ENCODE measurements around the gene FA2H.

The FA2H gene

DNA sequence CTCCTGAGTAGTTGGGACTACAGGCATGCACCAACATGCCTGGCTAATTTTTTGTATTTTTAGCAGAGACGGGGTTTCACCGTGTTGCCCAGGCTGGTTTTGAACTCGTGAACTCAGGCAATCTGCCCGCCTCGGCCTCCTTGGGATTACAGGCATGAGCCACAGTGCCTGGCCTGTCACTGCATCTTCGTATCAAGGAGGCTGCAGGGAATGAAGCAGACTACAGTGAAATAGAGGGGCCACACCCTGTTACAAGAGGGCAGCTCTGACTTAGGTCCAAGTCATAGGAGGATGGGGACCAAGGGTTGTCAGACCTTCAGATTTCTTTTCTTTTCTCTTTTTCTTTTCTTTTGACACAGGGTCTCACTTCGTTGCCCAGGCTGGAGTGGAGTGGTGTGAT, 28.7 kb downstream of the FA2H start:
- no peak overlapping the region for H3K4me3 Mint-ChIP-seq
- no peaks in the 10 kb centered on the region for H3K9me3 Mint-ChIP-seq
- DNase-seq (no peak), ATAC-seq (replicated peaks) (no peak)
- H3K27me3 Mint-ChIP-seq: peaks cover 0 to 2% of the 10 kb centered on the region in 2 donors
- H3K4me1 Mint-ChIP-seq (ENCODE audit: low read depth in 2 of 2): no peaks in the 10 kb centered on the region
- H3K27ac Mint-ChIP-seq: no peak overlapping the region
- no peaks in the 10 kb centered on the region for H3K36me3 Mint-ChIP-seq (ENCODE audit: insufficient read depth)

DNA sequence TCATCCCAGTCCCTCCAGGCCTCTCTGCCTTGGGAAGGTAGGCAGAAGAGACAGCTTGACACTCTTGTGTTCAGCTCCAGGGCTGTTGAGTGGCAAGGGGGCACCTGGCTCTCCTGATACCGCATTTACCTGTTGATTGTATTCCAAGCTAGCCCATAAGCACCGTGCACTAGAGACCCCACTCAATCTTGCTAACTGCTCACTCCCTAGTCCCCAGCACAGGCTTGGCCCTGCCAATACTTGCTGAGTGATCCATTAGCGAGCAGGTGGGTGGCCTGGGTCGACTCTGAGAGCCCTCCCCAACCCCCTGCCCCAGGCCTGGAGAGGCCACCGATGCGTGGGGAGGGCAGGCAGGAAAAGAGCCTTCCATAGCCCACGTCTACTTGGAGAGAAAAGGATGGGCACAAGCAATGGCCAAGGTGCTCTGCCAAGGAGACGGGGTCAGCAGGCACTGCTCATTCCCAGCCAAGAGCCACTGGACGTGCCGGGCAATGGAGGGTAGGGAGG, 29.5 kb downstream of the FA2H start:
- no peaks in the 10 kb centered on the region for H3K9me3 Mint-ChIP-seq
- H3K4me3 Mint-ChIP-seq: no peak overlapping the region
- no peaks in the 10 kb centered on the region for H3K36me3 Mint-ChIP-seq (ENCODE audit: insufficient read depth)
- peaks cover under 1 to 9% of the 10 kb centered on the region in 2 donors for H3K27me3 Mint-ChIP-seq
- ATAC-seq (replicated peaks) (no peak), DNase-seq (no peak)
- no peak overlapping the region for H3K27ac Mint-ChIP-seq
- H3K4me1 Mint-ChIP-seq (ENCODE audit: low read depth in 2 of 2): no peaks in the 10 kb centered on the region

DNA sequence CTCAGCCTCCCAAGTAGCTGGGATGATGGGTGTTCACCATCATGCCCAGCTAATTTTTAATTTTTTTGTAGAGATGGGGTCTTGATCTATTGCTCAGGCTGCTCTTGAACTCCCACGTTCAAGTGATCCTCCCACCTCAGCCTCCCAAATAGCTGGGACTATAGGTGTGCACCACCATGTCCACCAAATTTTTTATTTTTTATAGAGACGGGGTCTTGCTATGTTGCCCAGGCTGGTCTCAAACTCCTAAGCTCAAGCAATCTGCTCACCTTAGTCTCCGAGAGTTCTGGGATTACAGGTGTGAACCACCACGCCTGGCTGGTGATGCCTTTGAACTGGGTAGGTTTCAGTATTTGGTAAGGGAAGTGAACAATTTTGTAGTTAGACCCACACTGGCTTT, 30.1 kb downstream of the FA2H start:
- Mint-ChIP-seq H3K4me3 (no peak overlapping the region), H3K27me3 (peaks cover 6 to 15% of the 10 kb centered on the region in 2 donors), H3K27ac (no peak overlapping the region), H3K36me3 (ENCODE audit: insufficient read depth) (peaks cover 2% of the 10 kb centered on the region), H3K9me3 (no peaks in the 10 kb centered on the region), H3K4me1 (ENCODE audit: low read depth in 2 of 2) (no peaks in the 10 kb centered on the region)
- ATAC-seq (replicated peaks) (no peak), DNase-seq (no peak)

DNA sequence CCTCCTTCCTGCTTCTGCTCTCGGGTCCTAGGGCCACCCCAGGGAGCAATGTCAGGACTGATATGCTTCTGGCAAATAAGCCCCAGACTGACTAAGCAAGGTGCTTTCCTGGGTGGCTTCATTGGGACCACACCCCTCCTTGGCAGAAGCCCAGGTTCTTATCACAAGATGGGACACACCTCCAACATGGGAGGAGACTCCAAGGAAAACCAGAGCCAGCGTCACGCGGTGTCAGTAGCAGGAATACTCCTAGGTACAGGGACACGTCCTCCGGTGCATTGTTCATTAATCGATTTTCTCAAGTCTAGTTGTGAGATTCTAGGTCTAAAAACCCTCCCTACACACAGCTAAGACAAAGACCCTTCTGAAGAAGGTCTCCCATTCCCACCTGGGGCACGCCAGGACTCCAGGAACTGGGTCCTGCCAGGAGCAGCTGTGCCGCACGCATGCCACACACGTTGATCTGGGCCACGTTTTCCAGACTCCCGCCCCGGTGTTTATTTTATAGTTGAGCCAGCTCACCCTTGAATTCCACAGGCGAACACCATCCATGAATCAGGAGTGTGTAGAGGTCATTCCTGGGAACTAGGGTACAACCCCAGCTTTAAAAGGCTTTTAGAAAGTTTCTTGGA, 30.8 kb downstream of the FA2H start:
- no peaks in the 10 kb centered on the region for H3K4me1 Mint-ChIP-seq (ENCODE audit: low read depth in 2 of 2)
- no peak for DNase-seq
- no peak overlapping the region for H3K27ac Mint-ChIP-seq
- peaks cover 14 to 23% of the 10 kb centered on the region in 2 donors for H3K27me3 Mint-ChIP-seq
- no peak overlapping the region for H3K4me3 Mint-ChIP-seq
- H3K9me3 Mint-ChIP-seq: no peaks in the 10 kb centered on the region
- peaks cover 2% of the 10 kb centered on the region for H3K36me3 Mint-ChIP-seq (ENCODE audit: insufficient read depth)
- ATAC-seq (replicated peaks): no peak

DNA sequence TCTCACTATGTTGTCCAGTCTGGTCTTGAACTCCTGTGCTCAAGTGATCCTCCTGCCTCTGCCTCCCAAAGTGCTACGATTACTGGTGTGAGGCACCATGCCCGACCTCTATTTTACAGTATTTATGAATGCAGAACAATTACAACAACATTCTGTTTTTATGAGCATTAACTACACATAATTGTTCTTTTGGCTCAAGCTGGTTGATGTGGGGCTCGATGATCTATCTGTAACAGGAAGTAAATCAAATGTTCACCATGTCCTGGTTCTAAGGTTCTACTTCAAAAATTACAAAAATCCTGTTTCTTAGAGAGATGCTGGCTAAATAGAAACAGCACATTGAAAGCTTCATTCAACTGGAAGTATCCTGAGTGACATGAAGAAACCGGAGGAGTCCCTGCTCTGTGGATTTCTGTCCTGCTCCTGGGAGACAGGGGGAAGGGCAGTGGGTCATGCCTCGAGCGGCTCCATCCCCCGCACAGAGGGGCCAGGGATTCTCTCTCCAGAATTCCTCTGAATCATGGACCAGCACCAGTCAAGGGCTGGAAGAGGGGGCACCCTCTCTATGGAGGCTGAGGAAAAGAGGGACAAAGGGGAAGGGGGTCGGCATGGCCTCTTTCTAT, 31.5 kb downstream of the FA2H start:
- H3K4me1 Mint-ChIP-seq (ENCODE audit: low read depth in 2 of 2): no peaks in the 10 kb centered on the region
- H3K9me3 Mint-ChIP-seq: no peaks in the 10 kb centered on the region
- H3K4me3 Mint-ChIP-seq: no peak overlapping the region
- peaks cover 19 to 29% of the 10 kb centered on the region in 2 donors for H3K27me3 Mint-ChIP-seq
- H3K36me3 Mint-ChIP-seq (ENCODE audit: insufficient read depth): peaks cover 2% of the 10 kb centered on the region
- no peak overlapping the region for H3K27ac Mint-ChIP-seq
- DNase-seq: no peak
- ATAC-seq (replicated peaks): no peak

DNA sequence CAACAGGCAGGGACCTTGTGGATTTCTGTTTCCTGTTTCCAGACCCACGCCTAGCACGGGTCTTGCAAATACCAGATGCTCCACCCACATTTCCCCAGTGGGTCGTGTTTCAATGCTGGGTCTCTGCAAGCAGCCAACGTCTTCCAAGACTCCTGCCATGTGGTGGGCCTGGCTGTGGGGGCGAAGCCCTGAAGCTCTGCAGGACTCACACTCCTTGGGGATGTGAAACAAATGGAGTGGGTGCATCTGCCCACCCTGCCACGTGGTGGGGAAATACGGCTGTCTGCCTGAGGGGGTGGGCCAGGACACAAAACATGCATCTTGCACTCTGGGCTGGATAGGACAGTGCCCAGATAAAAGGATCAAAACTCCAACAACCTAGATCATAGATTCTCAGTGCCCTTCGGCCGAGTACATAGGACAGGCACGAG, 32.6 kb downstream of the FA2H start:
- no peak overlapping the region for H3K4me3 Mint-ChIP-seq
- H3K27me3 Mint-ChIP-seq: peaks cover 27 to 38% of the 10 kb centered on the region in 2 donors
- no peak overlapping the region for H3K27ac Mint-ChIP-seq
- DNase-seq: no peak
- ATAC-seq (replicated peaks): no peak
- H3K4me1 Mint-ChIP-seq (ENCODE audit: low read depth in 2 of 2): no peaks in the 10 kb centered on the region
- H3K36me3 Mint-ChIP-seq (ENCODE audit: insufficient read depth): peaks cover 3% of the 10 kb centered on the region
- H3K9me3 Mint-ChIP-seq: no peaks in the 10 kb centered on the region

DNA sequence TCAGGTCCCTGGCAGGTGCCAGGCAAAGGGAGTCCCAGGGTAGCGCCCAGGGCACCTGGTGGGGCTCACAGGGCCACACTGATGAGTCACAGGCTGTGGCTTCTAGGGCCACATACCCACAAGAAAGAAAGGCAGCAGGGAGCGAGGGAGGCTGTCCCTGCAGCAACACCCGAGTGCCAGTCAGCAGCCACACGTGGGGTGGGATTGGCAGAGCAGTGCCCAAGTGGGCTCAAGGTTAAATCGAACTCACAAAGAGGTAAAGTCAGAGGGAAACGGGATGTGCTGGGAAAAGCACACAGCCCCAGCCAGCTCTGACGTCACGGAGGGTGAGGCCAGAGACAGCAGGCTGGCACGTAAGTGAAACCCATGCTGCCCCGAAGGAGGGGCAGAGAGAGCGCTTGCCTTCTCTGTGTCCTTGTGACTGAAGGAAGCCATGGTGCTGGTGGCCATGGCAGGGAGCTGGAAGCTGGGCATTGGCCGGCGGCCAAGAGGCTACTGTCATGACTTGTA, 33.8 kb downstream of the FA2H start:
- Mint-ChIP-seq H3K9me3 (no peaks in the 10 kb centered on the region), H3K4me1 (ENCODE audit: low read depth in 2 of 2) (no peaks in the 10 kb centered on the region), H3K36me3 (ENCODE audit: insufficient read depth) (peaks cover 6% of the 10 kb centered on the region), H3K27ac (no peak overlapping the region), H3K4me3 (no peak overlapping the region), H3K27me3 (peaks cover 31 to 38% of the 10 kb centered on the region in 2 donors)
- DNase-seq: no peak
- no peak for ATAC-seq (replicated peaks)

DNA sequence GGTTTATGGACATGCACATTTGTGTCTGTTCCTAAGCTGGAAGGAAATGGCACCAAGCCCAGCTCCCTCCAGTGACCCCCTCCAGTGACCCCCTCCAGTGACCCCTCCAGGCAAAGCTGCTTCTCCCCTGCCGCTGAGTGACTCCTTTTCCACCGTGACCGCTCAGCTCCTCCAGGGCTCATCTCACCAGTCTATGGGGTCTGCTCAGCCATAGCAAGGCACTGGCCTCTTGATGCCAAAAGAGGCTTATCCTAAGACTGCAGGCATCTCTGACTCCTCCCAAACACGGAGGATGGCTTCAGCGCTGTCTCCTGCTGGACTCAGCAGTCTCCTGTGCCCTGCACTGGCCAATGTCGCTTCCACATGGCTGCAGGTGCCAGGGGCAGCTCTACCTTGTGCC, 35.3 kb downstream of the FA2H start:
- H3K9me3 Mint-ChIP-seq: no peaks in the 10 kb centered on the region
- H3K4me1 Mint-ChIP-seq (ENCODE audit: low read depth in 2 of 2): no peaks in the 10 kb centered on the region
- no peak for ATAC-seq (replicated peaks)
- peaks cover 31 to 53% of the 10 kb centered on the region in 2 donors for H3K27me3 Mint-ChIP-seq
- H3K27ac Mint-ChIP-seq: no peak overlapping the region
- no peak for DNase-seq
- H3K36me3 Mint-ChIP-seq (ENCODE audit: insufficient read depth): peaks cover 6% of the 10 kb centered on the region
- H3K4me3 Mint-ChIP-seq: no peak overlapping the region

DNA sequence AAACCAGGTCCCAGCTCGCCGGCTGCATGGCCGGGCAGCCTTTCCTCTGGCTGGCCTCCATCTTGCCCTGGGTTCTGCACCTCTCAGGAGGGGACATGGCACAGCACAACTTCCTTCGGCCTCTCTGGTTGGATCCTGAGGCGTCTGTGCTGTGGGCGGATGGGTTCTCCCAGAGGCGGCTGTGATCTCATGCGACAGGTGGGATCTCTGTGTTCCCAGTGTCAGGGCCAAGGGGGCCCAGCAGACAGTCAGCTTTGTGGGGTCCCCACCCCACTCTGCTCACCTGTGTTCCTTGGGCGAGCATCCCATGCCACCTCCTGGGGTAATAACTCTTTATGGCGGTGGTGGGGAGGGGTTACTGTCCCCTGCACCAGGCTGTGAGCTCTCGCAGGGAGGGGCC, 35.8 kb downstream of the FA2H start:
- Mint-ChIP-seq H3K27ac (no peak overlapping the region), H3K27me3 (peaks cover 31 to 57% of the 10 kb centered on the region in 2 donors), H3K9me3 (no peaks in the 10 kb centered on the region), H3K4me3 (no peak overlapping the region), H3K4me1 (ENCODE audit: low read depth in 2 of 2) (no peaks in the 10 kb centered on the region), H3K36me3 (ENCODE audit: insufficient read depth) (peaks cover 6% of the 10 kb centered on the region)
- ATAC-seq (replicated peaks) (no peak), DNase-seq (no peak)

DNA sequence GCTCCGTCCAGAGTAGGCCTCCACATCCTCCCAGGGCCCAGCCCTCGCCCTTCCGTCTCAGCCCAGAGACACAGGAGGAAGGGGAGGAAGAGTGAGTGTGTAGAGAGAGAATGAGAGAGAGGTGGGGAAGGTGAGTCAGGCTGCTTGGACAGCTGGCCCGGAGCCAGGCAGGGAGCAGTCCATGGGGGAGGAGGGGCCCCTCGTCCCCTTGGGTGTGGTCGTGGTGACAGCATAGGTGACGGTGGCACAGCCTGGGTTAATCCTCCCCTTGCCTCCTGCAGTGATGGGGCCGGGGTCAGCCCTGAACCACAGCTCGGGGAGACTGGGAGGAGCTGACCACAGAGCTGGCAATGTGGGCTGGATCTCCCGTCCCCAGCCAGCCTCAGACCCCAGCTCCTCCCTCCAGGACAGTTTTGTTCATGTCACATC, 36.5 kb downstream of the FA2H start:
- H3K27ac Mint-ChIP-seq: no peak overlapping the region
- H3K36me3 Mint-ChIP-seq (ENCODE audit: insufficient read depth): peaks cover 6% of the 10 kb centered on the region
- no peaks in the 10 kb centered on the region for H3K4me1 Mint-ChIP-seq (ENCODE audit: low read depth in 2 of 2)
- no peaks in the 10 kb centered on the region for H3K9me3 Mint-ChIP-seq
- H3K4me3 Mint-ChIP-seq: no peak overlapping the region
- no peak for DNase-seq
- H3K27me3 Mint-ChIP-seq: peaks cover 31 to 60% of the 10 kb centered on the region in 2 donors
- no peak for ATAC-seq (replicated peaks)

DNA sequence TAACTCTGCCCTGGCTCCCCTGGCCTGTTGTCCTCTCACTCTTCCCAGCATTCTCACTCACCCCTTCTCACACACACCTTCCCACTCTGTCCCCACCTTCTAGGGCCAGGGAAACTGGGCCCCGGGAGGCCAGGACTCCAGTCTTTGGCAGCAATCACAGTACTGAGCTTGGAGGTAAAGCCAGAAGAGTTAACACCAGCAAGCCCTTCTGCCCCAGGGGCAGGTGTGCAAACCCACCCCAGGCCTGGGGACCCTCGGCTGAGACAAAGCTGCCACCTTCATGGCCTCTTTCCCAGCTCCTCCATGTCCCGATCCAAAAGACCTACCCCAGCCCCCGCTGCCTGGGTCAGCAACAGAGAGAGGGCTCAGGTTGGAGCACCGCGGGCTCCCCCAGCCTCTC, 37.1 kb downstream of the FA2H start:
- ATAC-seq (replicated peaks): no peak
- peaks cover 6% of the 10 kb centered on the region for H3K36me3 Mint-ChIP-seq (ENCODE audit: insufficient read depth)

DNA sequence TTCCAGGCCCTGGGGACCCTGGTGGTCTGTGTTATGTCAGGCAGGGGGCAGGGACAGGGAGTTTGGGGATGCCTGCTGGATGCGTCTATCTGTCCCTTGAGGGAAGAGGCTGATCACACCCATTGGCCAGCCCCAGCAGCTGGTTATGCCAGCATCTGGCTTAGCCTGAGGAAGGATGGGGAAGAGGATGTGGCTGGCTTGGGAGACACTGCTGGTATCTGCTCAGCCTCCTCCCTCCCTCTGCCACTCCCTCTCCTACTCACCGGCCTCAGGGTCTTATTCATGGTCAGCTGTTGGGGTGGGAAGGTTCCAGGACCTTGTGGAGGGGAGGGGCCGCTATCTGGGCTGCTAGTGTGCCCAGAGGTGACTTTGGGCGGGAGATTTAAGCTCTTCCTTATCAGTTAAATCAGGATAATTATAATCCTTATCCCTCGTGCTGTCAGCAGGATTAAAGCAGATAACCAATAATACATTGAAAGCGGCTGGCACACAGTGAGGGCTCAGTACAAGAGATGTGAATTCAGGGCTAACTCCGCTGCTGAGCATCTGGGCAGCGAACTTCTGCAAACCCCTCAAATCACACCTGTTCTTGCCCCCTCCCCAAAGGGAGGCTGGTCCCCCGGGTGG, 38.0 kb downstream of the FA2H start:
- Mint-ChIP-seq H3K36me3 (ENCODE audit: insufficient read depth) (peaks cover 6% of the 10 kb centered on the region), H3K27ac (no peak overlapping the region), H3K4me1 (ENCODE audit: low read depth in 2 of 2) (no peaks in the 10 kb centered on the region), H3K27me3 (peaks cover 31 to 60% of the 10 kb centered on the region in 2 donors), H3K4me3 (no peak overlapping the region), H3K9me3 (no peaks in the 10 kb centered on the region)
- no peak for DNase-seq
- no peak for ATAC-seq (replicated peaks)

More for the DNA sequence above, 37.1 kb downstream of the FA2H start:
- no peak overlapping the region for H3K4me3 Mint-ChIP-seq
- peaks cover 31 to 60% of the 10 kb centered on the region in 2 donors for H3K27me3 Mint-ChIP-seq
- no peaks in the 10 kb centered on the region for H3K4me1 Mint-ChIP-seq (ENCODE audit: low read depth in 2 of 2)
- H3K27ac Mint-ChIP-seq: no peak overlapping the region
- no peak for DNase-seq
- no peaks in the 10 kb centered on the region for H3K9me3 Mint-ChIP-seq

DNA sequence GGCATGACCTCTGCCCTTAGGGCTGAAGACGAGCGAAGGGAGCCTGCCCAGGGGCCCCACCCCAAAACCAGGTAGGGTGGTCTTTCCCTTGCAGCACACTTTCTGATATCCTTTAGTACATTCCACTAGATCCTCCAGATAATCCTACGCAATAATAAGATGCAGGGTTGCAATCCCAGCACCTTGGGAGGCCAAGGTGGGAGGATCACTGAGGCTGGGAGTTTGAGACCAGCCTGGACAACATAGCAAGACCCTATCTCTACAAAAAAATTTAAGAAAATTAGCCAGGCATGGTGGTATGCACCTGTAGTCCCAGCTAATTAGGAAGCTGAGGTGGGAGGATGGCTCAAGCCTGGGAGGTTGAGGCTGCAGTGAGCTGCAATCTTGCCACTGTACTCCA, 39.1 kb downstream of the FA2H start:
- Mint-ChIP-seq H3K27me3 (peaks cover 31 to 55% of the 10 kb centered on the region in 2 donors), H3K4me3 (no peak overlapping the region), H3K36me3 (ENCODE audit: insufficient read depth) (peaks cover 6% of the 10 kb centered on the region), H3K27ac (no peak overlapping the region), H3K9me3 (no peaks in the 10 kb centered on the region), H3K4me1 (ENCODE audit: low read depth in 2 of 2) (peaks cover 0 to 2% of the 10 kb centered on the region in 2 donors)
- DNase-seq: no peak
- no peak for ATAC-seq (replicated peaks)

DNA sequence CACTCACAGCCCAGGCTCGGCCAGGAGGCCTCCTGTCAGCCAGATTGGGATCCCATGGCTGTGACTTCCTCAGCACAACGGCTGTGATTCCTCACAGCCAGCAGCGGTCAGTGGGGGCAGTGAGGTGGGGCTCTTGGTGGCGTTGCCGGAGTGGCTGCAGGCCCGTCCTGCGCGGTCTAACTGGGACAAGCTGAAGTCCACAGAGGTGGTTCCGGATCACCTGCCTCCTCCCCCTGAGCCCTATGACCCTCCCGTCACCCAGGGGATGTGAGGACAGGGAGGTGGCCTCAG, 39.5 kb downstream of the FA2H start:
- no peaks in the 10 kb centered on the region for H3K9me3 Mint-ChIP-seq
- peaks cover 6% of the 10 kb centered on the region for H3K36me3 Mint-ChIP-seq (ENCODE audit: insufficient read depth)
- DNase-seq (no peak), ATAC-seq (replicated peaks) (no peak)
- peaks cover 3 to 5% of the 10 kb centered on the region in 2 donors for H3K4me1 Mint-ChIP-seq (ENCODE audit: low read depth in 2 of 2)
- peaks cover 30 to 50% of the 10 kb centered on the region in 2 donors for H3K27me3 Mint-ChIP-seq
- no peak overlapping the region for H3K4me3 Mint-ChIP-seq
- no peak overlapping the region for H3K27ac Mint-ChIP-seq
